Spinal cord (tissue), 10 donors: ENCODE results near the gene TXLNA. TPM values are rescaled to one million over a fixed set of nuclear protein-coding genes. Genes with fewer than 3 reads are reported as not detected.
A peak's percentile ranks its signal among the peaks of the same experiment; 100 is the strongest.

Experiments used
- DNase-seq, 6 donors: peaks; one replicate each; pipeline versions ENCODE4 v3.0.0 to v3.0.0-alpha.2; 2013 to 2015; ENCODE audit warnings: low spot score in 6 of 6, low read depth in 4 of 6
- H3K27ac ChIP-seq: one replicate; pipeline ENCODE4 v1.5.1; 2013; ENCODE audit warnings: low read depth, low read length, control low read depth
- H3K27me3 ChIP-seq: one replicate; pipeline ENCODE4 v1.6.1; 2013; ENCODE audit warnings: low read length; ENCODE audit not compliant: control insufficient read depth, insufficient read depth
- H3K36me3 ChIP-seq: one replicate; pipeline ENCODE4 v1.6.1; 2013; ENCODE audit warnings: low read length; ENCODE audit not compliant: control insufficient read depth, insufficient read depth
- H3K4me1 ChIP-seq: one replicate; pipeline ENCODE4 v1.6.1; 2013; ENCODE audit warnings: low read length; ENCODE audit not compliant: control insufficient read depth, insufficient read depth
- H3K4me3 ChIP-seq: one replicate; pipeline ENCODE4 v1.5.1; 2013; ENCODE audit warnings: low read depth, low read length, control low read depth
- H3K9me3 ChIP-seq: one replicate; pipeline ENCODE4 v1.6.1; 2013; ENCODE audit warnings: low read length; ENCODE audit not compliant: control insufficient read depth, insufficient read depth
- WGBS: methylation state at CpG from one replicate; pipeline ENCODE4 v1.1.5; 2013; ENCODE audit warnings: missing lambda C conversion rate; ENCODE audit not compliant: insufficient coverage; 5-methylcytosine and 5-hydroxymethylcytosine counted together
- polyA plus RNA-seq, 2 donors: library from polyadenylated mRNA; unstranded; fragments of 120-200 nt; gene quantifications; one replicate each; pipeline ENCODE4 v1.2.1, GENCODE V29; 2013; ENCODE audit not compliant: insufficient read length in 2 of 2
- total RNA-seq, 2 donors: library from RNA; depleted of rRNA in 1 of 2; stranded (reverse); fragments of 120-200 nt in 1 of 2; fragments of >200 nt in 1 of 2; gene quantifications; one replicate each; pipeline versions ENCODE4 v1.2.3 to v1.2.4, GENCODE V29; 2013 to 2014
- donor health status: healthy.

The TXLNA gene
- total and polyA plus RNA-seq, 4 donors: 29.3 to 52.0 (median 33.2) TPM

DNA sequence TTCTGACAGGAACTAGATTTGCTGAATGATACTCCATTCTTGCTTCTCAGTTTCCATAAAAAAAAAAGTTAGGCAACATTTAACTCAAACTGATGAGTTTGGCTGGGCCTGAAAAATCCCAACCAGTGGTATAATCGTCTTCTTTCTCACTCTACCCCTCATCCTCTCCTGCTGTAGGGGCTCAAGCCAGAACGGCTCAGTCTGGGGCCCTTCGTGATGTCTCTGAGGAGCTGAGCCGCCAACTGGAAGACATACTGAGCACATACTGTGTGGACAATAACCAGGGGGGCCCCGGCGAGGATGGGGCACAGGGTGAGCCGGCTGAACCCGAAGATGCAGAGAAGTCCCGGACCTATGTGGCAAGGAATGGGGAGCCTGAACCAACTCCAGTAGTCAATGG lies 1.6 kb downstream of the TXLNA start:
- Histone ChIP-seq H3K9me3 (no peaks in the 10 kb centered on the region), H3K27ac (peak overlapping the region; percentile 97), H3K4me3 (peak overlapping the region; percentile 87), H3K27me3 (no peaks in the 10 kb centered on the region), H3K36me3 (peaks cover 43% of the 10 kb centered on the region), H3K4me1 (peaks cover 27% of the 10 kb centered on the region)
- no peak for DNase-seq
- 83% methylated on average over 9 of the region's 9 CpGs for WGBS

DNA sequence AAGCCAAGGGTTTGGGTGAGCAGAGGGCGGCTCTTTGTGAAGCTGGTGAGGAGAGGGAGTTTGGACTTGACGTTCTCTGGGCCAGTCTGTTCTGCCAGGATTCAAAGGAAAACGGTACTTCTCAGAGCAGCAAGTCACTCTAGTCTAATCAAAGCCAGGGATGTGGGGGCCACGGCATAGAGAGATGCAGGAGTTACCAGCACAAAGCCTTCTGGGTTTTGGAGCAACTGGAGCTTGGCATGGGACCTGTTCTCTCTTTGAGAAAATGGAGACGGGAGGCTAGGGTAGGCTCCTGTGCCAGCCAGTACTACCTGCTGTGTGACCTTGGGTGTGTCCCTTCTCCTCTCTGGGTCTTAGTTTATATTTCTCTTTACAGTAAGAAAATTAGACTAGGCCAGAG lies 2.1 kb downstream of the TXLNA start:
- Histone ChIP-seq H3K27me3 (no peaks in the 10 kb centered on the region), H3K4me1 (peaks cover 27% of the 10 kb centered on the region), H3K27ac (no peak overlapping the region), H3K9me3 (no peaks in the 10 kb centered on the region), H3K36me3 (peaks cover 48% of the 10 kb centered on the region), H3K4me3 (no peak overlapping the region)
- WGBS: 94% methylated on average over 4 of the region's 5 CpGs
- no peak for DNase-seq

DNA sequence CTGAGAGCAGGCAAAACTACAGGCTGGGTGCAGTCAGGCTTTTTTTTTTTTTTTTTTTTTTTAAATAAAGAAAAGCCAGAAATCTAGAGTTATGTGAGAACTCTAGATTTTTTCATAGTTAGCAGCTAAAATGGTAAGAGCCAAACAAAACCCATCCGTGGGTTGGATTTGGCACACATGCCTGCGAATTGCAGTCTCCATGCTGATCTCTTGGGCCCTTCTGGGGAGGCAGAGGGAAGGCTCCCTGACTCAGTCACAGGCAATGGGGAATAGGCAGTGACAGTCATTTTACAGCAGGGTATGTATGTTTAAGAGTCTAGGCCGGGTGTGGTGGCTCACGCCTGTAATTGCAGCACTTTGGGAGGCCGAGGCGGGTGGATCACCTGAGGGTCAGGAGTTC lies 2.6 kb downstream of the TXLNA start:
- H3K27ac ChIP-seq: no peak overlapping the region
- no peak overlapping the region for H3K4me3 ChIP-seq

DNA sequence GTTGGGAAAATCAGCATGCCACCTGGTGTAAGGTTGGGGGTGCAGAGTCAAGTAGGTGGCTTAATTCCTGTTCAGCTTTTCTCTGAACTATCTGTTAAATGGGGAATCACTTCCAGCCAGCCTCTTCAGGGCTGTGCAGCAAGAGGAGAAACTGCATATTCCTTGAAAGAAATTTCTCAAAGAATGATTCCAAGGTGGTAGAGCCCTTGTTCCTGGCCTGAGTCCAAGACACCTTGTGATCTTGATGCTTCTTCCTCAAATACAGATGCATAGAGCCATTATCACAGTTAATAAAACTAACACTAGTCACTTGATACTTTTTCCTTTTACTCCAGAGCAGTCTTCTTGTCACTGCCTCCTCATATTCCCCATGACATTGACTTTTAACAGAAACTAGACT lies 5.2 kb downstream of the TXLNA start:
- Histone ChIP-seq H3K27me3 (no peaks in the 10 kb centered on the region), H3K4me1 (peaks cover 23% of the 10 kb centered on the region), H3K9me3 (no peaks in the 10 kb centered on the region), H3K27ac (no peak overlapping the region), H3K36me3 (peaks cover 75% of the 10 kb centered on the region), H3K4me3 (no peak overlapping the region)
- no peak for DNase-seq

More for the DNA sequence above, 2.6 kb downstream of the TXLNA start:
- peaks cover 53% of the 10 kb centered on the region for H3K36me3 ChIP-seq
- no peaks in the 10 kb centered on the region for H3K9me3 ChIP-seq
- H3K27me3 ChIP-seq: no peaks in the 10 kb centered on the region
- no peak for DNase-seq
- H3K4me1 ChIP-seq: peaks cover 27% of the 10 kb centered on the region
- 95% methylated on average over 6 of the region's 6 CpGs for WGBS

DNA sequence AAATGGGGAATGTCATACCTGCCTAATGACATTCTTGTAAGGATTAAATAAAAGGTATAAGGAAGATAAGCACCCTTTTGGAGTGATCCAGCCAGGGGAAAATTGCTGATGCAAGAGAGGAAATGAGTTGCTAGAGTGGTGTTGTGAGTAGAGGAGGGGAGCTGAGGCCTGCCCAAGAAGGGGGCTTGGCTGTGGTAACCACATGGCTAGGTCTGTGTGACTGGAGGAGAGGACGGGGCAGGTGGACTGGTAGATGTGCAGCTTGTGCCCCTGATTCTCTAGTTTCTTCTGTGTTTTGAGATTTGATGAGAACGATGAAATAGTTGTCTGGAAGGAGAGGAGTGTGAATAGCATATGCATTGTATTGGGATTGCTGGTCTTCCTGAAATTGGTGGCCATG lies 6.6 kb downstream of the TXLNA start:
- Histone ChIP-seq H3K9me3 (no peaks in the 10 kb centered on the region), H3K27ac (no peak overlapping the region), H3K36me3 (peaks cover 82% of the 10 kb centered on the region), H3K4me3 (no peak overlapping the region), H3K4me1 (peaks cover 12% of the 10 kb centered on the region), H3K27me3 (no peaks in the 10 kb centered on the region)
- WGBS: 100% methylated on average over 2 of the region's 2 CpGs
- DNase-seq: no peak

DNA sequence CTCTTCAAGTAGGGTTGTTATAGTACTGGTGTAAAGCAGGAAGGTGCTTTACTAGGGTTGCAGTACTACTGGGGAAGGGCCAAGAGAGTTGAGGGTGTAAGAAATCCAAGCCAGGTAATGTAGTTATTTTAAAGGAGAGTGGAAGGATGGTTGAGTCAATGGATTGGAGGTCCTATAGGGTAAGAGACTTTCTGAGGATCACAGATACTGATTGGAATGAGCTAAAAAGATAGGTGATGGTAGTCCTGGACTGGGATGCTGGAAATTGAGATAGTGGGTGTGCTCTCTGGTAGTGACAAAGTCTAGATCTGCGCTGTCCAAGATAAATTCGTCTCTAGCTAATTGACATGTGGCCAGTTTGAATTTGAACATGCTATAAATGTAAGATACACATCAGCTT lies 7.0 kb downstream of the TXLNA start:
- Histone ChIP-seq H3K27ac (no peak overlapping the region), H3K4me1 (peaks cover 8% of the 10 kb centered on the region), H3K4me3 (no peak overlapping the region), H3K36me3 (peaks cover 82% of the 10 kb centered on the region), H3K9me3 (no peaks in the 10 kb centered on the region), H3K27me3 (no peaks in the 10 kb centered on the region)
- no CpG with 5 or more reads among the region's 2 CpGs for WGBS
- DNase-seq: no peak

DNA sequence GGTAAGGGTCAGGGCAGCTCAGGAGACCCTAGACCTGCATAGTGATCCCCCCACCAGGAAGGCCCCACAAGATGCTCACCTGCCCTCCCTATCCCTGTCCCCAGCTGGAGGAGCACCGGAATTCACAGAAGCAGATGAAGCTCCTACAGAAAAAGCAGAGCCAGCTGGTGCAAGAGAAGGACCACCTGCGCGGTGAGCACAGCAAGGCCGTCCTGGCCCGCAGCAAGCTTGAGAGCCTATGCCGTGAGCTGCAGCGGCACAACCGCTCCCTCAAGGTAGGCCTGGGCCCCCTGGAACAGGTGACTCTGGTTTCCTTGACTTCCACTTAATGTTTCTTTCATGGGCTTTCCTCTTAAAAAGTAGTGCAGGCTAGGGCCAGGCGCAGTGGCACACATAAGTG lies 8.4 kb downstream of the TXLNA start:
- H3K36me3 ChIP-seq: peaks cover 83% of the 10 kb centered on the region
- no peaks in the 10 kb centered on the region for H3K4me1 ChIP-seq
- WGBS: 90% methylated on average over 8 of the region's 9 CpGs
- no peak overlapping the region for H3K27ac ChIP-seq
- no peaks in the 10 kb centered on the region for H3K27me3 ChIP-seq
- H3K4me3 ChIP-seq: no peak overlapping the region
- no peak for DNase-seq
- H3K9me3 ChIP-seq: no peaks in the 10 kb centered on the region

DNA sequence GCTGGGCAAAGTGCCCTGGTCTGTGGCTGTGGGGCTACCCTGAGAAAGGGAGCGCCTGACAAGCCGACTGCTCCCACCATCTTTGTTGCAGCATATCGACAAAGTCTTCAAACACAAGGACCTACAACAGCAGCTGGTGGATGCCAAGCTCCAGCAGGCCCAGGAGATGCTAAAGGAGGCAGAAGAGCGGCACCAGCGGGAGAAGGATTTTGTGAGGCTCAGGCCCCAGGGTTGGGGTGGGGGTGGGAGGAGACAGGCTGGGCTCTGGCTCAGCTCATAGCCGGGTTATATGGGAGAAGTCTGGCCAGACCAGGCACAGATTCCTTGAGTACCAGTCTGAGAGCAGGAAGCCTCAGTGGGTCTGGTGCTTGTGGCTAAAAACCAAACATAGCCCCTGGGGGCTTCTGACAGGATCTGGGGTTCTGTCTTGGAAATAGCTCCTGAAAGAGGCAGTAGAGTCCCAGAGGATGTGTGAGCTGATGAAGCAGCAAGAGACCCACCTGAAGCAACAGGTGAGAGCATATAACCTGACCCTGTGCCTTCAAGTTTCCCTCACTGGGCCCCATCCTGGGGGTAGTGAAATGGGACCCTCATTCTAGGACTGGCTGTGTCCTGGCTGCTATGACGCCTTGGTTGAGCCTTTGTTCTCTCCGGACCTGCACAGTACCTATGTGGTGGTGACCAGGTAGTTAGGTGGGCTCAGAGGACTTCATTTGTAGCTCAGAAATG lies 12.9 kb downstream of the TXLNA start:
- Histone ChIP-seq H3K4me1 (no peaks in the 10 kb centered on the region), H3K27ac (no peak overlapping the region)
- no peak for DNase-seq

DNA sequence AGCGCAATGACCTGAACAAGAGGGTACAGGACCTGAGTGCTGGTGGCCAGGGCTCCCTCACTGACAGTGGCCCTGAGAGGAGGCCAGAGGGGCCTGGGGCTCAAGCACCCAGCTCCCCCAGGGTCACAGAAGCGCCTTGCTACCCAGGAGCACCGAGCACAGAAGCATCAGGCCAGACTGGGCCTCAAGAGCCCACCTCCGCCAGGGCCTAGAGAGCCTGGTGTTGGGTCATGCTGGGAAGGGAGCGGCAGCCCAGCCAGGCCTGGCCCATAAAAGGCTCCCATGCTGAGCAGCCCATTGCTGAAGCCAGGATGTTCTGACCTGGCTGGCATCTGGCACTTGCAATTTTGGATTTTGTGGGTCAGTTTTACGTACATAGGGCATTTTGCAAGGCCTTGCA lies 15.5 kb downstream of the TXLNA start:
- Histone ChIP-seq H3K36me3 (peaks cover 79% of the 10 kb centered on the region), H3K27me3 (no peaks in the 10 kb centered on the region), H3K27ac (no peak overlapping the region), H3K9me3 (no peaks in the 10 kb centered on the region), H3K4me1 (peaks cover 23% of the 10 kb centered on the region), H3K4me3 (no peak overlapping the region)
- DNase-seq: no peak
- 87% methylated on average over 6 of the region's 6 CpGs for WGBS

More for the DNA sequence above, 12.9 kb downstream of the TXLNA start:
- H3K27me3 ChIP-seq: no peaks in the 10 kb centered on the region
- peaks cover 92% of the 10 kb centered on the region for H3K36me3 ChIP-seq
- H3K4me3 ChIP-seq: no peak overlapping the region
- H3K9me3 ChIP-seq: no peaks in the 10 kb centered on the region
- 97% methylated on average over 8 of the region's 8 CpGs for WGBS

DNA sequence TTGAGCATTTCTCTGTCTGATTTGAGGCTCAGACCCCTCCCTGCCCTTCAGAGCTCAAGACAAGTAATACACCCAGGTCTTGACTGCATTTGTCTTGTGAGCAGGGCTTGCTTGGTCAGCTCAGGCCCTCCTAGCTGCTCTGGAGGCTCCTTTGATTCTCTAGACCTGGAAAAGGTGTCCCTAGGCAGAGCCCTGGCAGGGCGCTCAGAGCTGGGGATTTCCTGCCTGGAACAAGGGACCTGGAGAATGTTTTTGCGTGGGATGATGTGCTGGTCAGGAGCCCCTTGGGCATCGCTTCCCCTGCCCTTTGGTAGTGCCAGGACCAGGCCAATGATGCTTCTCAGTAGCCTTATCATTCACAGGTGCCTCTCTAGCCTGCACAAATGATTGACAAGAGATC lies 16.1 kb downstream of the TXLNA start:
- no peak overlapping the region for H3K4me3 ChIP-seq
- H3K4me1 ChIP-seq: peaks cover 29% of the 10 kb centered on the region
- H3K27ac ChIP-seq: no peak overlapping the region
- no peaks in the 10 kb centered on the region for H3K27me3 ChIP-seq
- no peak for DNase-seq
- H3K36me3 ChIP-seq: peaks cover 74% of the 10 kb centered on the region
- WGBS: 83% methylated on average over 2 of the region's 3 CpGs
- no peaks in the 10 kb centered on the region for H3K9me3 ChIP-seq
